Measurements from ENCODE around the gene DNASE1L1.
A peak's percentile ranks its signal among the peaks of the same experiment; 100 is the strongest.

DNASE1L1 gene, protein sequence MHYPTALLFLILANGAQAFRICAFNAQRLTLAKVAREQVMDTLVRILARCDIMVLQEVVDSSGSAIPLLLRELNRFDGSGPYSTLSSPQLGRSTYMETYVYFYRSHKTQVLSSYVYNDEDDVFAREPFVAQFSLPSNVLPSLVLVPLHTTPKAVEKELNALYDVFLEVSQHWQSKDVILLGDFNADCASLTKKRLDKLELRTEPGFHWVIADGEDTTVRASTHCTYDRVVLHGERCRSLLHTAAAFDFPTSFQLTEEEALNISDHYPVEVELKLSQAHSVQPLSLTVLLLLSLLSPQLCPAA

GRCh38 chrX:154409222-154409871 lies at the start of gene DNASE1L1:
Gene DNASE1L1, minus strand, starts transcription at chrX:154409254. Its CDS starts 3,686 bp downstream, at chrX:154405568.
- no peak for DNase-seq

DNA sequence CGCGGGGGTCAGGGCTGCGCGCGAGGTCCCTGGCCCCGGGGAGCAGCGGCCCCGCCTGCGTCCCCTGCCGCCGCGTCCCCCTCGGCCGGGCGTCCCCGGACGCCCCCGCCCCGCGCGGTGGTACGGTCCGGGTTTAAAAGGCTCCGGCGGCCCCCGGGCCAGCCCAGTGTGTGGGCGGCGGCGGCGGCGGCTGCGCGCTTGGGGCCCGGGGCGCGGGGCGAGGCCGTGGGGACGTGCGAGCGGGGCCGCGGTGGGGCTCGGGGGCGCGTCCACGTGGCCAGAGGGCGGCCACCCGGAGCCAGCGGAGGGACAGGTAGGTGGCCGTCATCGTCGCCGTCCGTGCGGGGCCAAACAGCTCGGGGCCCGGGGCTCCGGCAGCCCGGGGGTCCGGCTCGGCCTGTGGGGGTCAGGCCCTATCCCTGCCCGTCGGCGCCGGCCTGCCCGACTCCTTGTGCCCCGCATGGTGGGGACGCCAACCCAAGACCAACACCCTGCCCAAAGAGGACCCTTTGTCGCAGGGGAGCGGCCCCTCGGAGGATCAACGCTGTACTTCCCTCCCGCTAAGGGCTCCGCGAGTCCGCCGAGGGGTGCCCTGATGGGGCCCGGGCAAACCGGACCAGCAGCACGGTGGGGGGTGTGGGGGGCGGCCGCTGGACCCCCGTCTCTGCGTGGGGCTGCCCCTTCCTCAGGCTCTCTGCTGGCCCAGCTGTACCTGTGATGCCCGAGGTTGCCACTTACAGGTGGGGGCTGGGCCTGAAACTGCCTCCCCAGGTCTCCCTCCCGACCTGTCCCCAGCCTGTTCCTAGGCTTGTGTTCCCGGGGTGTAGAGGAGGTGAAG lies 49.3 kb upstream of the DNASE1L1 start, which contains the start of gene PLXNA3:
PLXNA3 (plus strand) TSS at position 166 of the 838 bp plus-strand sequence. CDS start 1,903 bp downstream, outside the sequence.
- DNase-seq, result peak; percentile 68

DNA sequence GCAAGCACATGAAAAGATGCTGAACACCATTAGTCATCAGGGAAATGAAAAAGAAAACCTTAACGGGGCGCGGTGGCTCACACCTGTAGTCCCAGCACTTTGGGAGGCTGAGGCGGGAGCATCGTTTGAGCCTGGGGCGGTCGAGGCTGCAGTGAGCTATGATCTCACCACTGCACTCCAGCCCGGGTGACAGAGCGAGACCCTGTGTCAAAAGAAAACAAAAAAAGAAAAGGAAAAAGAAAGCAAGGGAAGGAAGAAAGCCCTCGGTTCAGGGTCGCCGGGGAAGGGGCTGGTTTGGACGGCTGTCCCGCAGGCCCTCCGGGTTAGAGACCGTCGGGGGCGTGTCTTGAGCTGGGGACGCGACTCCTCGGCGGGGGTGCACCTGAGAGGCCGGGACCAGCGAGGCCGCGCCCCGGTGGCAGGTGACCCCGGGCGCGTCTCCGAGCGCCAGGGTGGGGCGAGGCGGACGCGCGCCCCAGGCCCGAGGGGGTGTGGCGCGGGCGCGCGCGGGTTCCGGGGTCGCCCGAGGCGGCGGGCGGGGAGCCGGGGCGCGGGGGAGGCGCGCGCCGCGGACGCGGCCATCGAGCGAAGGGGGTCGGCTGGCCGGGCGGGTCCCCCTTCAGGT lies 48.5 kb upstream of the DNASE1L1 start:
- peak; percentile 56 for DNase-seq

DNA sequence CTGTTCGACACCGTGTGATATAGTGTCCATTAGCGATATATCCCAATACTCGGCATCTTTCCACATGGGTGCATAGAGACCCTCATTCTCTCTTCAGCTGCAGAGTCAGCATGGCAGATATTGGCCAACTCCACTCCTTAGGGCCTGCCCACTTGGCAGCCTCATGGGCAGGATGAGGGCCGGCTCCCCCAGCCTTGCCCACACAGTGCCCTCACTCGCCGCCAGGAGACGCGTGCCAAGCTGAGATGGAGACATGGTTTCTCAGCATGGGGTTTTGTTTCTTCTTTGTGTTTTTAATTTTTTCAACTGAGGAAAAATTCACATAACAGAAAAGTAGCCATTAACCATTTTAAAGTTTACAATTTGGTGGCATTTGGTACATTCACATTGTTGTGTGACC lies 43.8 kb upstream of the DNASE1L1 start:
- DNase-seq, result no peak

GRCh38 chrX:154450312-154450711 lies 41.3 kb upstream of the DNASE1L1 start:
- DNase-seq, result no peak

- no peak for DNase-seq
Observed at GRCh38 chrX:154449618-154450017, 40.6 kb upstream of the DNASE1L1 start.

GRCh38 chrX:154448484-154448883 lies 39.4 kb upstream of the DNASE1L1 start:
- DNase-seq, result no peak

DNA sequence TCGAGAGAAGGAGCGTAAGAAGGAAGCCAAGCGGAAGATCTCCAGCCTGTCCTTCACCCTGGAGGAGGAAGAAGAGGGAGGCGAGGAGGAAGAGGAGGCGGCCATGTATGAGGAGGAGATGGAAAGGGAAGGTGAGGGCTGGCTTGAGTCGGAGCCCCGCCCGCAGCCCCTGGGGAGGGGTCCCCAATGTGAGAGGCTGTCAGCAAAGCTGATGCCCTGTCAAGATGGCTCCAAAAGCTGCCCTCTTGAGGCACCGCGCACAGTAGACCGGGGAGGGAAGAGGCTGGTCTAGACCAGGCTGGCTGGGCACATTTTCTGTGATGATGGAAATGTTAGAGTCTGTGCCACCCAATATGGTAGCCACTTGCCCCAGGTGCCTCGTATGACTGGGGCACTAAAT lies 37.4 kb upstream of the DNASE1L1 start:
- no peak for DNase-seq

- no peak for DNase-seq
Observed at GRCh38 chrX:154445776-154446175, 36.7 kb upstream of the DNASE1L1 start.

GRCh38 chrX:154444755-154445246 lies 35.7 kb upstream of the DNASE1L1 start:
- DNase-seq, result no peak

DNA sequence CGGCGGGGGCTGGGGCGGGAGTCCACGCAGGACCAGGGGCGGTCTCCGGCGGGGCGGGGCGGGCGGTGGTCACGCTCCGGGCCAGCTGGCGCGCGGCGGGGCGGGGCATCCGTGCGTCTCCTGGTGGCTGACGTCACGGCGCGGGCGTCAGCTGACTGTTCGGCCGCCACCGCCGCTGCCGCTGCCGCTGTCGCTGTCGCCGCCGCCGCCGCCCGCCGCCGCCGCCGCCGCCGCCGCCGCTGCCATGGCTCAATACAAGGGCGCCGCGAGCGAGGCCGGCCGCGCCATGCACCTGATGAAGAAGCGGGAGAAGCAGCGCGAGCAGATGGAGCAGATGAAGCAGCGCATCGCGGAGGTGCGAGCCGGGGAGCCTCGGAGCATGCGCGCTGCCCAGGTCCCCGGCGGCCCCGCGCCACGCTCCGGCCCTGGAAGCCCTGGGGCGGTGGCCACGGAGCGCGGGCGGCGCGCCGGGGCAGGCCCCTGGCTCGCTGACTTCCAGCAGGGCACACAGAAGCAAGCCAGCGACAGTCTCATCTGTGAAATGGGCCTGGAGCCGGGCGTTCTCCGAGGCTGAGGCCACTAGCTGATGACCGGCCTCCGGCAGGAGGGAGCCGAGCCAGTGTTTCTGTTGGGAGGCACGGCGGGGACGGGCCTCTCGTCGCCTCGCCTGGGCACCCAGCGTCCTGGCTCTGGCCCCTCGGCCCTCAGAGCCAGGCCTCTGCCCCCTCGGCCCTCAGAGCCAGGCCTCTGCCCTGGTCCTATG lies 35.1 kb upstream of the DNASE1L1 start, which contains the start of gene FAM50A:
FAM50A (plus strand) TSS at position 150 of the 763 bp plus-strand sequence; CDS start at position 245, 95 bp downstream.
- peak; percentile 81 for DNase-seq

GRCh38 chrX:154443479-154443910 lies 34.4 kb upstream of the DNASE1L1 start:
- DNase-seq, result no peak

- no peak for DNase-seq
Observed at GRCh38 chrX:154441984-154442707, 33.1 kb upstream of the DNASE1L1 start.

DNA sequence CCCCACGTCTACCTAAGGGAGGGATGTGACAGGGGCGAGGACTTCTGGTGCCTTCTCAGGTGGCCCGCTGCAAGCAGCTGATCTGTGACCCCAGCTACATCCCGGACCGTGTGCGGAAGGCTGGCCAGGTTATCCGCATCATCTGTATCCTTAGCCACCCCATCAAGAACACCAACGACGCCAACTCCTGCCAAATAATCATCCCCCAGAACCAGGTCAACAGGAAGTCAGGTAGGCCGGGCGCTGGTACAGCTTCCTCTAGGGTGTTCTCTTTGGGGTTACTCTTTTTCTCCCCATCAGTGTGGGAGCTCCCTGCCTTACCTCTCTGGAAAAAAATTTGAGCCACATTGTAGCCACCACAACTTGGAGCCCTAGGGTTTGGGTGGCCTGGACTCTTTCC lies 32.5 kb upstream of the DNASE1L1 start:
- DNase-seq, result no peak

- DNase-seq, result no peak
Observed at GRCh38 chrX:154440623-154441357, 31.7 kb upstream of the DNASE1L1 start.

DNA sequence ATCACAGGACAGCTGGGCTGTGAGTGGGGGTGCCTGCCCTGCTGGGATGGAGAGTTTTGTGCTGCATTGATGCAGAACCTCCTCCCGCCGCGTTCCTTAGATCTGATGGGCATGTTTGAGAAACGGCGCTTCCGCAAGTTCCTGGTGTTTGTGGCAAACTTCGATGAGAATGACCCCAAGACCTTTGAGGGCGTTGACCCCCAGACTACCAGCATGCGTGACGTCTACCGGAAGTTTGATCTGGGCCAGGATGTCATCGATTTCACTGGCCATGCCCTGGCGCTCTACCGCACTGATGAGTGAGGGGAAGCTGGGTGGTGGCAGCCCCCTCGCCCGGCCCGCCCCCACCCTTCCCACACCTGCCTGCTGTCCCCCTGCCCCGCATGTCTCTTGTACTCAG lies 30.8 kb upstream of the DNASE1L1 start:
- no peak for DNase-seq

DNA sequence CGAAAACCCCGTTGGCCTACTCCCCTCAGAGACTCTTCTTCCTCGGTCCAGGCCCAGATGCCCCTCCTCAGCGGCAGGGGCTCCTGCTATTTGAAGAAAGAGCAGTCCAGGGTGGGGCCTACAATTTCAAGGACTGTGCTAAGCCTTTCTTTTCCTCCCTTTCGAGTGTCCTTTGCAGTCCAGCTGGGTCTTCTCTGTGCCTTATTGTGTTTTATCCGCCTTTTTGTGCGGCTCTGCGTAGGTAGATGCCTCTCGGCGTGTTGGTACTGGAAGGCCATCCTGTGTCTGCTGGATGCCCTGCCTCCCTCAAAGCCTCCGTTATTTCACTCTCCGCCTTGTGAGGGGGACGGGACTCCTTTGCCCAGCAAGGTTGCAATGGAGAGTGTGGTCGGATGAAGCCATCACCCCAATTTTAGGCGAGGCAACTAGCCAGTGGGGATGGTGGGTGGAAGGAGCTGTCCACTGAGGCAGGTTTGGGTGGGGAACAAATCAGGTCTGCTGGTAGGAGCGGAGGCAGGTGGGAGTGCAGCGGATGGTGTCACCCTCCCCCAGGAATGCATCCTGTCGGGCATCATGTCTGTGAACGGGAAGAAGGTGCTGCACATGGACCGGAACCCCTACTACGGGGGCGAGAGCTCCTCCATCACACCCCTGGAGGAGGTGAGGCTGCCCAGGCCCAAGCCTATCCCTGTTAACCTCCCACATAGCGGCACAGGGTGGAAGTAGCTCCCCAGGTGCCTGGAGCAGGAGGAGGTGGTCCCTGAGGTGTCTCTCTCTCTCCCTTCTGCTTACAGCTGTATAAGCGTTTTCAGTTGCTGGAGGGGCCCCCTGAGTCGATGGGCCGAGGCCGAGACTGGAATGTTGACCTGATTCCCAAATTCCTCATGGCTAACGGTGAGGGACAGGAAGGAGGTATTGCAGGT lies 29.2 kb upstream of the DNASE1L1 start:
- DNase-seq, result no peak

DNA sequence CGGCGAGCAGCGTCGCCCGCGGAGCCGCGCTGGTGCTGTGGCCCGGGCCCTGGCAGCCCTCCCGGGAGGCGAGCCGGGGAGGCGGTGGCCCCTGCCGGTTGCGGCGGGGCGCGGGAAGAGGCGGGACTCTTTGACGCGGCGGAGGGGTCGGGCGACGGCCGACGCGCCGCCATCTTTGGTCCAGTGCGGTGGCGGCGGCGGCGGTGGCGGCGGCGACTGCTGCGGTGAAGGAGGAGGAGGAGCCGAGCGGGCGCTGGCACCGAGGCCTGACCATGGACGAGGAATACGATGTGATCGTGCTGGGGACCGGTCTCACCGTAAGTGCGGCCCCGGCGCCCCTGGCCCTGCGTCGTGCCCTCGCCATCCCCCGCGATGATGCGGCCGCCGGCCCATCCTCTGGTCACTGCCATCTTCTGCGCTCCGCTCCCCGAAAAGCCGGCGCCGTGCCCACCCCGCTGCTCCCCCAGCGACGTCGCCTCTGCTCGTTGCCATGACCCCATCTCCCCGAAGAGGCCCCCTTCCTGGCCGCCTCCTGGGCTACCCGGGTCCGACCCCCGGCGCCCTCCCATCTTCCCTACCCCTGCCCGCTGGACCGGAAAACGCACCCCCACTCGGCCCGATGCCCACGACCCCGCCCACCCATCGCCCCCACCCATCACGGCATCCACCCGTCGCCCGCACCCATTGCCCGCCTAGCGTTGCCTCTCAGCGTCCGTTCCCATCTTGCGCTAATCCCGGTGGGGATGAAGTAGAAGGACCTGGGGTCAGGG lies 28.1 kb upstream of the DNASE1L1 start, which contains the start of gene GDI1:
GDI1 (plus strand) TSS at position 172 of the 770 bp plus-strand sequence; CDS start at position 273, 101 bp downstream.
- peak; percentile 68 for DNase-seq
